ENCODE measurements around the gene TARP.
"Not testable (repeated sequence)": the region's sequence is repeated elsewhere in the genome, so short reads cannot be mapped to it uniquely, and the experiment has no call there.

TARP gene

GRCh38 chr7:38248069-38248567 lies 25.3 kb downstream of the TARP start:
- Histone ChIP-seq H3K9ac (ENCODE audit: low read length) (no peak overlapping the region), H3K9me3 (ENCODE audit: low read length) (no peaks in the 10 kb centered on the region), H3K27ac (ENCODE audit: low read length) (no peak overlapping the region), H3K4me3 (ENCODE audit: low read length) (no peak overlapping the region), H3K9me2 (ENCODE audit: insufficient read depth, low read length) (no peaks in the 10 kb centered on the region), H3F3A (ENCODE audit: insufficient read depth, low read length, poor library complexity, severe bottlenecking) (no peaks in the 10 kb centered on the region), H3K27me3 (ENCODE audit: insufficient read depth, low read depth, low read length) (no peaks in the 10 kb centered on the region), H2AFZ (ENCODE audit: low read depth, low read length) (no peak overlapping the region), H3K4me2 (ENCODE audit: low read length) (no peak overlapping the region), H3K36me3 (ENCODE audit: insufficient read depth, low read length) (no peaks in the 10 kb centered on the region), H4K20me1 (ENCODE audit: insufficient read depth) (no peaks in the 10 kb centered on the region), H3K79me2 (replicated peaks; ENCODE audit: insufficient read depth, low read length) (no peaks in the 10 kb centered on the region)
- TF ChIP-seq EP300 (conservative IDR thresholded peaks at IDR 0.05; ENCODE audit: poor library complexity, severe bottlenecking) (no peak), POLR2AphosphoS5 (IDR thresholded peaks at IDR 0.05) (no peak)

GRCh38 chr7:38245409-38245977 lies 27.9 kb downstream of the TARP start:
- no peak overlapping the region for H3K9ac ChIP-seq (ENCODE audit: low read length)
- no peaks in the 10 kb centered on the region for H3K79me2 ChIP-seq (replicated peaks; ENCODE audit: insufficient read depth, low read length)
- H2AFZ ChIP-seq (ENCODE audit: low read depth, low read length): no peak overlapping the region
- H3F3A ChIP-seq (ENCODE audit: insufficient read depth, low read length, poor library complexity, severe bottlenecking): no peaks in the 10 kb centered on the region
- H3K27me3 ChIP-seq (ENCODE audit: insufficient read depth, low read depth, low read length): no peaks in the 10 kb centered on the region
- H4K20me1 ChIP-seq (ENCODE audit: insufficient read depth): no peaks in the 10 kb centered on the region
- H3K9me2 ChIP-seq (ENCODE audit: insufficient read depth, low read length): no peaks in the 10 kb centered on the region
- no peak for TF ChIP-seq RAD21 (conservative IDR thresholded peaks at IDR 0.05)
- TF ChIP-seq SMC3 (conservative IDR thresholded peaks at IDR 0.05; ENCODE audit: poor library complexity): no peak
- no peak for TF ChIP-seq MXI1 (conservative IDR thresholded peaks at IDR 0.05; ENCODE audit: poor library complexity, severe bottlenecking)
- no peak for TF ChIP-seq CTCF (IDR thresholded peaks at IDR 0.05; ENCODE audit: poor library complexity, severe bottlenecking)
- no peak for TF ChIP-seq REST (IDR thresholded peaks at IDR 0.05; ENCODE audit: borderline replicate concordance)
- no peak for TF ChIP-seq EP300 (conservative IDR thresholded peaks at IDR 0.05; ENCODE audit: poor library complexity, severe bottlenecking)
- H3K4me3 ChIP-seq (ENCODE audit: low read length): no peak overlapping the region
- H3K36me3 ChIP-seq (ENCODE audit: insufficient read depth, low read length): no peaks in the 10 kb centered on the region
- no peak overlapping the region for H3K4me2 ChIP-seq (ENCODE audit: low read length)
- H3K27ac ChIP-seq (ENCODE audit: low read length): no peak overlapping the region
- no peaks in the 10 kb centered on the region for H3K9me3 ChIP-seq (ENCODE audit: low read length)

- Histone ChIP-seq H3K4me2 (ENCODE audit: low read length) (no peak overlapping the region), H2AFZ (ENCODE audit: low read depth, low read length) (no peak overlapping the region)
These were observed 28.9 kb downstream of the TARP start for GRCh38 chr7:38244516-38244915.

GRCh38 chr7:38243345-38243744 lies 30.1 kb downstream of the TARP start:
- not testable (repeated sequence) for H2AFZ ChIP-seq (ENCODE audit: low read depth, low read length)

More at GRCh38 chr7:38244516-38244915, 28.9 kb downstream of the TARP start:
- no peaks in the 10 kb centered on the region for H3K9me2 ChIP-seq (ENCODE audit: insufficient read depth, low read length)
- no peaks in the 10 kb centered on the region for H3K27me3 ChIP-seq (ENCODE audit: insufficient read depth, low read depth, low read length)
- no peaks in the 10 kb centered on the region for H3K79me2 ChIP-seq (replicated peaks; ENCODE audit: insufficient read depth, low read length)
- H3K4me3 ChIP-seq (ENCODE audit: low read length): no peak overlapping the region
- H3K27ac ChIP-seq (ENCODE audit: low read length): no peak overlapping the region
- TF ChIP-seq TAF1 (IDR thresholded peaks at IDR 0.05; ENCODE audit: low read depth) (no peak), CTCF (IDR thresholded peaks at IDR 0.05; ENCODE audit: poor library complexity, severe bottlenecking) (no peak), MXI1 (conservative IDR thresholded peaks at IDR 0.05; ENCODE audit: poor library complexity, severe bottlenecking) (no peak), POLR2AphosphoS5 (IDR thresholded peaks at IDR 0.05) (no peak)
- H3K9ac ChIP-seq (ENCODE audit: low read length): no peak overlapping the region
- no peaks in the 10 kb centered on the region for H3K9me3 ChIP-seq (ENCODE audit: low read length)
- no peaks in the 10 kb centered on the region for H3K36me3 ChIP-seq (ENCODE audit: insufficient read depth, low read length)
- no peaks in the 10 kb centered on the region for H4K20me1 ChIP-seq (ENCODE audit: insufficient read depth)
- H3F3A ChIP-seq (ENCODE audit: insufficient read depth, low read length, poor library complexity, severe bottlenecking): no peaks in the 10 kb centered on the region

More at GRCh38 chr7:38243345-38243744, 30.1 kb downstream of the TARP start:
- H3K27ac ChIP-seq (ENCODE audit: low read length); H3F3A ChIP-seq (ENCODE audit: insufficient read depth, low read length, poor library complexity, severe bottlenecking); H3K36me3 ChIP-seq (ENCODE audit: insufficient read depth, low read length); H4K20me1 ChIP-seq (ENCODE audit: insufficient read depth); H3K9me2 ChIP-seq (ENCODE audit: insufficient read depth, low read length); H3K79me2 ChIP-seq (replicated peaks; ENCODE audit: insufficient read depth, low read length); H3K4me3 ChIP-seq (ENCODE audit: low read length); H3K9me3 ChIP-seq (ENCODE audit: low read length); H3K9ac ChIP-seq (ENCODE audit: low read length); H3K4me2 ChIP-seq (ENCODE audit: low read length); H3K27me3 ChIP-seq (ENCODE audit: insufficient read depth, low read depth, low read length): not testable (repeated sequence)

Data from neural cell (in vitro differentiated cells).